GM19467 (cell line): ENCODE results near the gene DLK1.

ENCODE experiments used
- ATAC-seq: cut with Tn5 transposase; IDR thresholded peaks from one replicate; pipeline ENCODE4 v1.9.1; 2021; ENCODE audit warnings: mild to moderate bottlenecking, moderate library complexity; ENCODE audit not compliant: unreplicated experiment

The DLK1 gene

DNA sequence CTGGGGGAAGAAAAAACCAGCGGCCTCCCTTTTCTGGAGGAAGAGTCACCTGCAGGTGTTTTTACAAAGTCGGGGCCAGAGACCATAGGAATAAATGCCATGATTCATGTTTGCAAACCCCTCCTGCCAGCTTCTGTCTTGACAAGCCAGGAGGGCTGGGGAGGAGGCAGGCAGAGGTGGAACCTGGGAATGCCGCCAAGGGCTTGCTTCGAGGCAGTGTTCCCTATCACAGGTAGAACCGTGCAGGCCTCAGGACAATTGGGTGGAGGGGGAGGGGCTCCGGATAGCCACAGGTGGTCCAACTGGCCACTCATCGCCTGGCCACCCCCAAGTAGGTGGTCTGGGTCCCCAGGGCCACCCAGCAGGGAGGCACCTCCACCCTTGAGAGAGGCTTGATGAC, 14.2 kb upstream of the DLK1 start:
- no peak for ATAC-seq

GRCh38 chr14:100713705-100714104, 13.0 kb upstream of the DLK1 start:
- ATAC-seq, result no peak

GRCh38 chr14:100714258-100714892, 12.3 kb upstream of the DLK1 start:
- ATAC-seq, result no peak

DNA sequence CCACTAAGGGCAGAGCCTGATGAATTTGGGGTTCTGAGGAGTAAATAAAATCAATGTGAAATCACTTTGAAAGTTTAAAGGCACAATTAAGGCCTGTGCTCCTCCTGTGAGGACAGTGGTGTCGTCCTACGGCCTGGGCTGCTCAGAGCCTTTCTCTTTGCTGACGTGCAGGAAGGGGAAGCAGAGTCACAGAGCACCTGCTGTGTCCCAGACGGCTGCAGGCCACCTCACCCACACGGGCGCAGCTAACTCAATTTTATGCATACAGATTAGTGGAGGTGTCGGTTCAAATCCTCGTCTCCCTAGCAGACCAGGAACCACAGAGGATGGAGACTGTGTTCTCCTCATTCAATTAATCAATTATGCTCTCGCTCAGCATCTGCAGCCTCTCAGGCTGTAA, 11.4 kb upstream of the DLK1 start:
- ATAC-seq, result no peak

GRCh38 chr14:100715803-100716202, 10.9 kb upstream of the DLK1 start:
- no peak for ATAC-seq

GRCh38 chr14:100717386-100717785, 9.3 kb upstream of the DLK1 start:
- ATAC-seq, result no peak

DNA sequence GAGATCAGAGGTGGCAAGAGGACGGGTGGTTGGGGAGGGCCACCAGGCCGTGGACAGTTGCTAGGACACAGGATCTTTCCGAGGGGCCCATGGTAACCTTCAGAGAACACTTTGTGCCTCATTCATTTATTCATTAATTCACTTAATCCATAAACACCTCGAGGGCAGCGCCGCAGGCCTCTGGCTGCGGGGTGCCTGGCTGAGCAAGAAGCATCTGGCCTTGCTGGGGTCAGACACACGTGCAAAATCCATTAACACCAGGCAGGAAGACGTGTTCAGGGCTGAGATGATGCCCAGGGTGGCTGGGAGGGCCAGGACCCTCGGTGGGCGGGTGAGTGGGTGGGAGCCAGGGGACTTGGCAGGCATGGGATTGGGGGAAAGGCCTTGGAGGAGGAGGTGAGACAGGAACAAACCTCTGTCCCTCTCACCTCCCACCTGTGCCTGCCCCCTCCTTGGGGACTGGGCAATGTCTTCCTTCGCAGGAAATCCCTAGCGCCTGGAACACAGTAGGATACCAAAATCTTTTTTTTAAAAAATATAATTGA, 6.6 kb upstream of the DLK1 start:
- ATAC-seq, result no peak

- ATAC-seq, result no peak
Observed at GRCh38 chr14:100721568-100721967, 5.1 kb upstream of the DLK1 start.

- no peak for ATAC-seq
Observed at GRCh38 chr14:100722367-100722766, 4.3 kb upstream of the DLK1 start.

GRCh38 chr14:100723135-100723829, 3.4 kb upstream of the DLK1 start:
- no peak for ATAC-seq

DNA sequence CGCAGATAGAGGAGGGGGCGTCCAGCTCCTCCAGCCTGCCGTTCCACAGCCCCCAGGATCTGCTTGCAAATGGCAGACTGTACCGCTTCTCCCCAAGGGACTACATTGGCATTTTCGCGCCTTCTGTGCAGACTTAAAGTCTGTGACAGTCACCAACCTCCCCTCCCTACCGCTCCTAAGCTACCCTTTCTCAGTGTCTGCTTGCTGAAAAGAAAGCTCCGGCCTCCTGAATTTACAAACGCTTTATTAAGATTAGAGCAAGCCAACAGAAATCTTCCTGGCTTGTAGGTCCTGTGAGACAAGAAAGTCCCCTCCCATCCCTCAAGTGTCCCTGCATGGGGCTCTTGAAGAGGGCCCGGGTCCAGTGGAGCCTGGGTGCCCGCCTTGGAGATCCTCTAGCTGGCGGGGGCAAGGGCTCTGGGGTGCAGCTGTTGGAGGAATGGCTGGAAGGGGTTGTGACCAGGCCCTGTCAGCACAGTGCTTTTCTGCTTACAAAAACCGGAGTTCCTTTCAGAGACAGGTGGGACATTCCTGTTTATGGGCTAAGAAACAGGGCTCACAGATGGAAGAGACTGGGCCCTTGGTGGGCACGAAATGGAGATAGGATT, 2.8 kb upstream of the DLK1 start:
- ATAC-seq, result no peak

DNA sequence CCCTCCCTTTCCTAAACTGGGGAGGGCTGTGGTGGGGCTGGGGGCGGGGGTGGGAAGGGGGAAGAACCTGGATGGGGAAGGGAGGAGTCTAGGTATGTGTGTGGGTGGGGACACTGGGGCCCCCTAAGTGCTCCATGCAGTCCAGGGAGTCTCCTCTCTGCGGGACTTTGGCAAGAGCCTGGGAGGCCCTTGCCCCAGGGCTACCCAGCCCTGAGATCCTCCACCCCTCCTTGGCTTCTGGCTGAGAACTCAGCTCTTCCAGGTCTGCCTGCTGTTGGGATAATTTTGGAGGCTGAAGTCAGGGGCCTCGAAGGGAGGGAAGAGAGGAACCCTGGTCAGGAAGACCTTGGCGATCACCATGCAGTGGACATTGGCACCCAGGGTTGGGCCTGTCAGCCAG, 2.2 kb upstream of the DLK1 start:
- no peak for ATAC-seq

GRCh38 chr14:100725587-100726387, 905 bp upstream of the DLK1 start:
- no peak for ATAC-seq

GRCh38 chr14:100727086-100727872, 587 bp downstream of the DLK1 start:
- ATAC-seq, result no peak

- ATAC-seq, result no peak
Observed at GRCh38 chr14:100727873-100728240, 1.2 kb downstream of the DLK1 start.

DNA sequence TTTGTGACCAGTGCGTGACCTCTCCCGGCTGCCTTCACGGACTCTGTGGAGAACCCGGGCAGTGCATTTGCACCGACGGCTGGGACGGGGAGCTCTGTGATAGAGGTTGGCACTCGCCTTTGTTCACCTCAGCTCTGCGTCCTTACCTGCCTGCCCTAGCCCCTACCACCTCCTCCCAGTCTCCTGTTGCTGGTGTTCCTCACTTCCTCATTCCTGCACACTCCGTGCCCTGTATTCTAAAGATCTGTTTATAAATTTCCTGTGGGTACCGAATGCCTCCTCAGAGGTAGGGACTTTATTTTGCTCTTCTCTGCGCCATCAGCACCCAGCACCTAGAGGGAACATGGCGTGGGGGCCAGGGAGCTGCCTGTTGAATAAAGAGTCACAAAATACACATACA, 2.3 kb downstream of the DLK1 start:
- no peak for ATAC-seq

DNA sequence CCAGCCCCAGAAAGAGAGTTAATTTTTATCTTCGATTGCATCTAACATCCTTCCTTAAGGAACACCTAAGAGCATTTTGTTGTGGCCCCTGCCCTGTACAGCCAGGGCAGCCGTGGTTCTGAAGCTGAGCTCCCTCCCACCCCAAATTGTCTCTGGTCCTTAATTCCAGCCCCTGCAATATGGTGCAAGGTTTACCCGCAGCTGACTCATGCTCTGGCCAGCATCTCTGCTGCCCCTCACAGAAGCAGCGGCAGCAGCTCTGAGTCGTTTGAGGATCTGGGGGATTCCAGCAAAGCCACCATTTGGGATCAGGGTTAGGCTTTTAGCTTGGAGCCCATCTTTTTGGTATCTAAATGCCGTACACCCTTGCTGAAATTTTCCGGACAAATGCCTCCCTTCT, 3.3 kb downstream of the DLK1 start:
- no peak for ATAC-seq

DNA sequence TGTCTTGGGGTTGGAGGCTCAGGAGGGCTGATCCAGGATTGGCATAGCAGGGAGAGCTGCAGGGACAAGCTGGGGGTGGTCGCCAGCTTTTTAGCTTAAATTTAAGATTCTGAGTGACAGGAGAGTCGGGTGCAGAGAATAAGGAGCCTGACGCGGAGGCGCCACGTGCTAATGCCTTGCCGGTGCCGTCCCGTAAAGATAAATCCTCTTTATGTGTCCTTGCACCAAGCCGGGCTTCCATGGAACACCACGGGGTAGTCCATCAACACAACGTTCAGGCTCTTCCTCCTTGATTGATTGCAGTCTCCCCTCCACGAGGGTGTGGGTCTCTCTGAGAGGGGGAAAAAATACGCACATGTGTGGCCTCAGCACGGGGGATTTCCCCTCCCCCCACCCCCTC, 3.9 kb downstream of the DLK1 start:
- ATAC-seq, result no peak

DNA sequence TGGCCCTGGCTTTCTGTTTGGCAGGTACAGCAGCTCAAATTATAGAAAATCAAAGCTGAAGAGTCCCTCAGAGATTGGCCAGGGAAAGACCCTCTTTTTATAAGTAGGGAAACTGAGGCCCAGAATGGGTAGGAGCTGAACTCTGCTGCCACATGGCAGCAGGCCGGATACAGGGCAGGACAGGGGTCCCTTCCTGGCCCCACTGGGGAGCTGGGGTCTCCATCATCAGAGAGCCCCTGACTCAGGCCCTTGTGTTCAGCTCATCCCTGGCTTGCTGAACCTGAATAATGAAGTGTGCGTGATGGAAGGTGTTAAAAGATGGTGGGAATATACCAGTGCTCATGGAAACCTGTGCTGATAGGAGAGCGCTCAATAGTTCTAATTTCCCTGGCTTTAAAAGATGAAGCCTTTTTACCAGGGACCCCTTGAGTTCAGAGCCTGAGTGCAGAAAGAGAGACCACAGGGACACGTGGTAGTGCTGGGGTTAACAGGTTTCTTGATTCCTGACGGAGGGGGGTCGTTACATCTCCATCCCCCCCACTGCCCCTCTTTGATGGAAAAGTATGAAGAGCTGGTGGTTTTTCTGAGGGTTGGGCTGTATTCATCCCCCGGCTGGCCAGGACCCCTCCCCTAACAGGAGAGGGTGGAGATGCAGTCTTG, 4.4 kb downstream of the DLK1 start:
- no peak for ATAC-seq
